ENCODE results near the gene CLDN22. TPM values are rescaled to one million over a fixed set of nuclear protein-coding genes. Genes with fewer than 3 reads are reported as not detected.
A peak's percentile ranks its signal among the peaks of the same experiment; 100 is the strongest.

Gene CLDN22
- total and polyA plus RNA-seq, 9 of the 15 experiments (the other 6 are each of a cell fraction or from before 2014, with no cell fraction given), result 0.21 TPM; not detected in 8

DNA sequence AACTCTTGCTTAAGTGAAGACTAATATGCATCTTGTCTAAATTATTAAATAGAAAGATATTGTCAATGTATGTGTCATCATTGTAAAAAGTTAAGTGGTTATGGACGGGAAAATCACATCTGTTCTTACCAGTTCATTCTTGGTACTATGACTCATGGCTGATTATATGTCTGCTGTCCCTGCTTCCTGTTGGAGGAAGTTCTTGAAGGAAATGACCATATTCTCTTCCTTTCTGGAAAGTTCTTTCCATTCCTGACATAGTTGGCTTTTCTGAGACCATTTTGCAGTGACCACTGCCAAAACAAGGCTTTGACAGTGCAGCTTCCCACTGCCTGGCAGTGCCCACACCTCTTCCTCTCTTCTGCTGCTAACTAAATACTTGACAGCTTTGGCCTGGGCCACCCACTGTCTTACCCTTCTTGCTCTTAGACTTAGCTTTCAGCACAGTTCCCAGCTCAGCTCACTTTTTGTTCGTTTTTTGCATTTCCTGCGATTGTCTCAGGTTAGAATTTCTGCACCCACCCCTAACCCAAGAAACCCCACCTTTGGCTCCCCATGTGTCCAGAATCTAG lies 15.4 kb upstream of the CLDN22 start:
- H3K27ac ChIP-seq (ENCODE audit: extremely low read depth, low read depth, low read length), result peak overlapping the region; percentile 47; the same call in 1 of the 3 replicates
- FAIRE-seq, result no peak
- TF ChIP-seq ZNF699 (CRISPR knock-in tag; IDR thresholded peaks at IDR 0.05; ENCODE audit: insufficient replicate concordance) (no peak), CEBPG (CRISPR knock-in tag; IDR thresholded peaks at IDR 0.05) (no peak), CEBPG (tag; conservative IDR thresholded peaks at IDR 0.05 in 1 of 2, IDR thresholded peaks at IDR 0.05 in 1 of 2) (peak in 1 of 2 experiments; percentile 52; a peak in 1 of 4 replicates), BHLHE40 (IDR thresholded peaks at IDR 0.05; ENCODE audit: low read length) (no peak), STAT5A (IDR thresholded peaks at IDR 0.05; ENCODE audit: borderline replicate concordance, low read length) (peak; percentile 34; the same call in 1 of the 2 replicates), ARID1B (IDR thresholded peaks at IDR 0.05) (peak; percentile 72), PRPF4 (IDR thresholded peaks at IDR 0.05; ENCODE audit: insufficient read depth, low read depth, low read length, poor library complexity, severe bottlenecking) (no peak), TAL1 (IDR thresholded peaks at IDR 0.05) (no peak), ZNF589 (CRISPR knock-in tag; IDR thresholded peaks at IDR 0.05; ENCODE audit: low read depth) (peak; percentile 74; the same call in 1 of the 2 replicates), CBFA2T3 (IDR thresholded peaks at IDR 0.05) (peak; percentile 23; the same call in 1 of the 2 replicates)
- TF ChIP-seq, protein P1, sequence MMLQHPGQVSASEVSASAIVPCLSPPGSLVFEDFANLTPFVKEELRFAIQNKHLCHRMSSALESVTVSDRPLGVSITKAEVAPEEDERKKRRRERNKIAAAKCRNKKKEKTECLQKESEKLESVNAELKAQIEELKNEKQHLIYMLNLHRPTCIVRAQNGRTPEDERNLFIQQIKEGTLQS (IDR thresholded peaks at IDR 0.05), result peak; percentile 85
- TF ChIP-seq, protein P1 (CRISPR knock-in tag; conservative IDR thresholded peaks at IDR 0.05), result no peak
- TF ChIP-seq, protein P2, sequence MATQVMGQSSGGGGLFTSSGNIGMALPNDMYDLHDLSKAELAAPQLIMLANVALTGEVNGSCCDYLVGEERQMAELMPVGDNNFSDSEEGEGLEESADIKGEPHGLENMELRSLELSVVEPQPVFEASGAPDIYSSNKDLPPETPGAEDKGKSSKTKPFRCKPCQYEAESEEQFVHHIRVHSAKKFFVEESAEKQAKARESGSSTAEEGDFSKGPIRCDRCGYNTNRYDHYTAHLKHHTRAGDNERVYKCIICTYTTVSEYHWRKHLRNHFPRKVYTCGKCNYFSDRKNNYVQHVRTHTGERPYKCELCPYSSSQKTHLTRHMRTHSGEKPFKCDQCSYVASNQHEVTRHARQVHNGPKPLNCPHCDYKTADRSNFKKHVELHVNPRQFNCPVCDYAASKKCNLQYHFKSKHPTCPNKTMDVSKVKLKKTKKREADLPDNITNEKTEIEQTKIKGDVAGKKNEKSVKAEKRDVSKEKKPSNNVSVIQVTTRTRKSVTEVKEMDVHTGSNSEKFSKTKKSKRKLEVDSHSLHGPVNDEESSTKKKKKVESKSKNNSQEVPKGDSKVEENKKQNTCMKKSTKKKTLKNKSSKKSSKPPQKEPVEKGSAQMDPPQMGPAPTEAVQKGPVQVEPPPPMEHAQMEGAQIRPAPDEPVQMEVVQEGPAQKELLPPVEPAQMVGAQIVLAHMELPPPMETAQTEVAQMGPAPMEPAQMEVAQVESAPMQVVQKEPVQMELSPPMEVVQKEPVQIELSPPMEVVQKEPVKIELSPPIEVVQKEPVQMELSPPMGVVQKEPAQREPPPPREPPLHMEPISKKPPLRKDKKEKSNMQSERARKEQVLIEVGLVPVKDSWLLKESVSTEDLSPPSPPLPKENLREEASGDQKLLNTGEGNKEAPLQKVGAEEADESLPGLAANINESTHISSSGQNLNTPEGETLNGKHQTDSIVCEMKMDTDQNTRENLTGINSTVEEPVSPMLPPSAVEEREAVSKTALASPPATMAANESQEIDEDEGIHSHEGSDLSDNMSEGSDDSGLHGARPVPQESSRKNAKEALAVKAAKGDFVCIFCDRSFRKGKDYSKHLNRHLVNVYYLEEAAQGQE (IDR thresholded peaks at IDR 0.05; ENCODE audit: borderline replicate concordance), result peak; percentile 40
- TF ChIP-seq, protein P2 (CRISPR knock-in tag; IDR thresholded peaks at IDR 0.05; ENCODE audit: low read depth), result no peak

More for the DNA sequence above, 15.4 kb upstream of the CLDN22 start:
- intact Hi-C loops (cut with micrococcal nuclease) (no loop called here), in situ Hi-C loops (cut with MboI) (no loop called here)
- Histone ChIP-seq H3K79me2 (ENCODE audit: control insufficient read depth, insufficient read depth, low read length) (no peaks in the 10 kb centered on the region), H3K9ac (ENCODE audit: insufficient read depth in 1 of 2, low read depth in 2 of 2, low read length in 2 of 2) (no peak overlapping the region), H3K4me1 (replicated peaks in 1 of 2; ENCODE audit: control insufficient read depth in 2 of 2, insufficient read depth in 2 of 2, low read length in 2 of 2) (peaks cover 0 to 8% of the 10 kb centered on the region in 2 experiments; a peak in 3 of 5 replicates), H3K36me3 (ENCODE audit: control insufficient read depth, insufficient read depth, low read length) (no peaks in the 10 kb centered on the region), H4K20me1 (replicated peaks; ENCODE audit: control insufficient read depth, insufficient read depth, low read length) (no peaks in the 10 kb centered on the region), H3K4me3 (no peak overlapping the region), H3K4me2 (ENCODE audit: insufficient read depth, low read length) (no peak overlapping the region; the same call in 1 of the 2 replicates), H2AFZ (ENCODE audit: low read depth, low read length) (peak overlapping the region; percentile 67), H3K9me1 (ENCODE audit: control insufficient read depth, insufficient read depth, low read length) (no peaks in the 10 kb centered on the region), H3K27me3 (ENCODE audit: control insufficient read depth in 2 of 2, insufficient read depth in 2 of 2, low read length in 2 of 2) (peaks cover 2 to 21% of the 10 kb centered on the region in 2 experiments; a peak in 2 of 5 replicates), H3K9me3 (replicated peaks; ENCODE audit: control insufficient read depth, insufficient read depth, low read depth, low read length) (no peaks in the 10 kb centered on the region)
- BruUV-seq (replicated peaks), result no TSS peak
- DNase-seq (ENCODE audit: extremely low read depth in 1 of 4, low spot score in 3 of 4) (peak in 1 of 4 experiments; percentile 32), ATAC-seq (peak; percentile 49)
- ChIA-PET CTCF (ENCODE audit: low intra/inter-chr PET ratio) (no interaction called here), POLR2A (no interaction called here)
- WGBS (ENCODE audit: insufficient coverage, low coverage, missing lambda C conversion rate), result 23% methylated on average over 3 of the region's 3 CpGs

Data from K562 (cell line).